A204.1 (cell line): ENCODE measurements around the gene POP5.
"Not testable (repeated sequence)": the region's sequence is repeated elsewhere in the genome, so short reads cannot be mapped to it uniquely, and the experiment has no call there.

Experiments
- FAIRE-seq: peaks from 2 replicates; lab custom pipeline; 2012; peaks lifted over from hg19 to GRCh38; lab: Jason Lieb, UNC

POP5 gene

DNA sequence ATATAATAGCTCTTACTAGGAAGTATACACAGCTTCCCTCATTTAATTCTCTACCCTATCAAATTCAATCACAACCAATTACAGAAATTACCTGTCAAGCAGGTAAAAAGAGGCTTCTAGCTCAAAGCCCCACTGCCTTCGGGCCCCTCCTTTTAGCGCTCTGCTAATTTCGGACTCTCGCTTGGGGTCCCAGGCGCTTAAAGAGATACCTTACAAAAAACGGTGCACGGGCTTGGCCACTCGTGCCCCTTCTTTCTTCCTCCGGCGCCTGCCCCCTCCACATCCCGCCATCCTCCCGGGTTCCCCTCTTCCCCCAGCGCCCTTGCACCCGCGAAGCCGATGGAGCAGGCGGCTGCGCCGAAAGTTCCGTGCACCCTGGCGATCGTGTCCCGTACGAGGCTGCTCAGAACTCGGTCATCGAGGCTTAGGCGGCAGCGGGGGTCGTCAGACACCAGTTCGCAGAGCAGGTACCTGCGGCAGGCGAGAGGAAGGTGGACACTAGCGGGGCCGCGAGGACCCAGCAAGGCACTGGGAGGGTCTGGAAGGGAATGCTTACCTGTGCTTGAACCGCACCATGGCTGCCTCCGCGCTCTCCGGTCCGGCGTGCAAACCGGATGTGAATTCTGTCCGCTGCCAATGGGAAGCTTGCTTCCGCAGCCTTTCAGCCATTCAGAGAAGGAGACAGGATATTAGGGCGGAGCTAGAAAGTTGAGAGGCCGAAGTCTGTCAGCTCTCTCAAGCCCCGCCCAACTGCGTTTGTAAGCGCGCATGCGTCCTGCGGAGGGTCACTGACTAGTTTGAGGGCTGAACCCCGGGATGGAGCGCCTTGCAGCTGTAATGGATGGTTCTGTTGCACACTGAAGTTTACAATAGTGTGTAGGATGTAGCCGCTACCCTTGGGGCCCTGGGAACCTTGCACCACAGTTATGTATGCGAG is at the start of gene POP5:
Gene POP5 (minus strand): TSS at position 616 of the 937 bp plus-strand sequence. CDS start 40 bp downstream, at position 576.
- peak; percentile 96 for FAIRE-seq

GRCh38 chr12:120630104-120630892 is 49.1 kb upstream of the POP5 start:
- no peak for FAIRE-seq

GRCh38 chr12:120628919-120629318 is 47.7 kb upstream of the POP5 start:
- FAIRE-seq, result no peak

GRCh38 chr12:120625557-120626419 is 44.6 kb upstream of the POP5 start:
- no peak for FAIRE-seq

- no peak for FAIRE-seq
These were observed 39.4 kb upstream of the POP5 start for GRCh38 chr12:120620624-120621023.

DNA sequence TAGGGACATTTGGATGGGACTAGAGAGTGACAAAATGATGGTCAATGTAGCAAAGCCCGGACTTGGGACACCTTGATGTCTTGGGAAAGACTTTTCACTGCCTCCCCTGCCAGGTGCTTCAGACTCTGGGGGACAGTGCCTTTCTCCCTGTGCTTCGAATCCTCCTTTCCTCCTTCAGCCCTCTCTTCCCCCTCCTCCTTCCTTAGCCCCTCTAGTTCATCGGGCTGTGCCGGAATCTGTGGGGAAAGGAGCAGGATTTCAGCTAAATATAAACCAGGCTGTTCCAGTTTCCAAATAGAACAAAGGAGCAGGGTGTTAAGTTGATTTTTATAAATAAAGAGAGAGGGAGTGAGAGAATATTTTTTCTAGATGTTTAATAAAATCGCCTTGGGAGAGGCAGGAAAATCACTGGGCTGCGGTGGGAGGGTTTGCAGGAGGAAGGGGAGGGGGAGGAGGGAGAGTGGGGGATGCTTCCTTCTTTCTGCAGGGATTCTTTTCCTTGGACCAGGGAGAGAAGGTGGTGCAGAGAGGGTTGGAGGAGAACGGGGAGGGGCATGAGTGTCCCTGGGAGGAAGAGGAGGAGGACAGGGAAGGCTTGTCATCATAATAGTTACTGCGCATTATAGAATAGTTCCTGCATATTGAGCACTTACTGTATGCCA is 37.9 kb upstream of the POP5 start:
- FAIRE-seq, result no peak

- FAIRE-seq, result not testable (repeated sequence)
These were observed 36.6 kb upstream of the POP5 start for GRCh38 chr12:120617767-120618166.

DNA sequence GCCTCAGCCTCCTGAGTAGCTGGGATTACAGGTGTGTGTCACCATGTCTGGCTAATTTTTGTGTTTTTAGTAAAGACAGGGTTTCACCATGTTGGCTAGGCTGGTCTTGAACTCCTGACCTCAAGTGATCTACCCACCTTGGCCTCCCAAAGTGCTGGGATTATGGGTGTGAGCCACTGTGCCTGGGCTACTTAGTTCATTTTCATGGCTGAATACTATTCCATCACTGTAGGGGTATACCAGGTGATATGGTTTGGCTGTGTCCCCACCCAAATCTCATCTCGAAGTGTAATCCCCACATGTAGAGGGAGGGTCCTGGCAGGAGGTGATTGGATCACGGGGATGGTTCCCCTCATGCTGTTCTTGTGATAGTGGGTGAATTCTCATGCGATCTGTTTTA is 36.0 kb upstream of the POP5 start:
- not testable (repeated sequence) for FAIRE-seq

DNA sequence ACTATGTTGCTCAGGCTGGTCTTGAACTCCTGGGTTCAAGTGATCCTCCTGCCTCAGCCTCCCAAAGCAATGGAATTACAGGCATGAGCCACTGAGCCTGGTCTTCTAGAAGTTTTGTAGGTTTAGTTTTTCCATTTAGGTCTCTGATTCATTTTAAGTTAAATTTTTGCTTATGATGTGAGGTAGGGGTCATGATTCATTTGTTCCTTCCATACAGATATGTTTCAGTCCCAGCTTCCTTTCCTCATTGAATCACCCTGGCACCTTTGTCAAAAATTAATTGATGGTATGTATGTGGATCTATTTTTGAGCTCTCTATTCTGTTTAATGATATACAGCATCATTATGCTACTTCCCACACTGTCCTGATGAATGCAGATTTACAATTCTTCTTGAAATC is 33.6 kb upstream of the POP5 start:
- no peak for FAIRE-seq

DNA sequence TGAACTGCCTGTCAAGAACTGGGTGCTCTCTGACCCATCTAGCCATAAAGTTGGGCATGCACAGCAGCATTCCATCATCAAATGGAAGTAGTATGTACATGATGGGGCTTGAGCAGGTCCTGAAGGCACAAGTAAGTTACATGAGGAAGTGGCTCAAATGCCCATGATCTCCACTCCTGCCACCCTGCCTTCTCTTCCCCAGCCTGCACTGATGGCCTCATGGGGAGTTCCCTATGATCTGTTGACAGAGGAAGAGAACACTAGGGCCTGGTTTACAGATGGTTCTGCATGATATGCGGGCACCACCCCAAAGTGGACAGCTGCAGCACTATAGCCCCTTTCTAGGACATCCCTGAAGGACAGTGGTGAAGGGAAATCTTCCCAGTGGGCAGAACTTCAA is 30.3 kb upstream of the POP5 start:
- FAIRE-seq, result not testable (repeated sequence)

GRCh38 chr12:120610560-120610959 is 29.4 kb upstream of the POP5 start:
- FAIRE-seq, result no peak

GRCh38 chr12:120602416-120602815 is 21.2 kb upstream of the POP5 start:
- FAIRE-seq, result not testable (repeated sequence)

- no peak for FAIRE-seq
These were observed 18.7 kb upstream of the POP5 start for GRCh38 chr12:120599672-120600552.

GRCh38 chr12:120598674-120599463 is 17.7 kb upstream of the POP5 start:
- FAIRE-seq, result no peak

GRCh38 chr12:120597861-120598260 is 16.7 kb upstream of the POP5 start:
- FAIRE-seq, result no peak

- FAIRE-seq, result no peak
These were observed 15.7 kb upstream of the POP5 start for GRCh38 chr12:120596901-120597300.

DNA sequence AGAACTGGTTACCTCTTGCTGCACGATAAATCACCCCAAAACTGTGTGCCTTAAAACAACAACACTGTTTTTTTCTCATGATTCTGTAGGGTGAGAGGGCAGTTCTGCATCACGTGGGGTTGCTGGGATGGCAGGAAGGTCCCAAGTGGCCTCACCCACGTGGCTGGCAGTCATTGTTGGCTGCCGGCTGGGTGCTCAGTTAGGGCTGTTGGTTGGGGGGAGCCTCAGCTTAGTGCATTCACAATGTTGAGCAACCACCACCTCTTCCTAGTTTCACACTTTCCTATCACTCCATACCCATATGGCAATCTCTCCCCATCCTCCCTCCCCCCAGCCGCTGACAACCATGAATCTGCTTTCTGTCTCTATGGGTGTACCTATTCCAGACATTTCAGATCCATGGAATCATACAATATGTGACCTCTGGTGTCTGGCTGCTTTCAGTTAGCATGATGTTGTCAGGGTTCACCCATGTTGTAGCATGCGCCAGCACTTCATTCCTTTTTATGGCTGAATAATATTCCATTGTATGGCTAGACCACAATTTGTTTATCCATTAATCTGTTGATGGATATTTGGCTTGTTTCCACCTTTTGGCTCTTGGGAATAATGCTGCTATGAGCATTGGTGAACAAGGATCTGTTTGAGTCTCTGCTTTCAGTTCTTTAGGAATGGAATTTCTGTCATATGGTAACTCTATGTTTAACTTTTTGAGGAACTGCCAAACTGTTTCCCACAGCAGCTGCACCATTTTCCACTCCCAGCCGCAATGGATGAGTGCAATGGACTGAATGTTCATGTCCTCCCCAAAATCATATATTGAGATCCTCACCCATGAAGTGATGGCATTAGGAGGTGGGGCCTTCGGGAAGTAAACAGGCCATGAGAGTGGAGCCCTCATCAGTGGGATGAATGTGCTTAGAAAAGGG is 11.2 kb upstream of the POP5 start:
- no peak for FAIRE-seq

DNA sequence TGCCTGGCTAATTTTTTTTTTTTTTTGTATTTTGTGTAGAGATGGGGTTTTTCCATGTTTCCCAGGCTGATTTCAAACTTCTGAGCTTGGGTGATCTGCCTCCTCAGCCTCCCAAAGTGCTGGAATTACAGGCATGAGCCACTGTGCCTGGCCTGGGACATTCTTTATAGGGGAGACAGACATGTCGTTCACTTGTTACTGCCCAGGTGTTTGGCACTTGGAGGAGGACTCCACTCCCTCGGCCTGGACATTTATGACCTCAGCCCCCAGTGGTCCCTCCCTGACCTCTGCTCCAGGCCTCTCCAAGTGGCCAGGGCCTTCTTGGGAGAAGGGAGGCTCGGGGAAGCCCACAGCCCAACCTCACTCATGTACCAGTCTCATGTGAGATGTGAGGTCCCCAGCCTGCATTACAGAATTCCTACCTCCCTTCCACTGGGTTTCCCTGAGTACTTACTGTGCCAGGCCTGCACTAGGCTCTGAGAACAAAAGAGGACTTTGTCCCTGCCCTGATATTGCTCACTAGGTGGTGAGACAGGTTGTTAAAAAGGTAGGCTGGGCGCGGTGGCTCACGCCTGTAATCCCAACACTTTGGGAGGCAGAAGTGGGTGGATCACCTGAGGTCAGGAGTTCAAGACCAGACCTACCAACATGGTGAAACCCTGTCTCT is 9.7 kb upstream of the POP5 start:
- no peak for FAIRE-seq
